Vagina (tissue), 2 donors: Measurements from ENCODE around the gene ASB8. TPM values are rescaled to one million over a fixed set of nuclear protein-coding genes. Genes with fewer than 3 reads are reported as not detected.

Experiments
- DNase-seq, 2 donors: peaks; one replicate each; pipeline ENCODE4 v3.0.0-alpha.2; 2017; ENCODE audit errors: extremely low spot score in 2 of 2
- H3K27ac ChIP-seq: fragments of 200-600 bp; sonication (generic); one replicate; pipeline ENCODE4 v1.5.1; 2019
- H3K27me3 ChIP-seq: fragments of 200-600 bp; sonication (generic); one replicate; pipeline ENCODE4 v1.5.1; 2019
- H3K36me3 ChIP-seq, 2 donors: fragments of 200-600 bp; sonication (generic); one replicate each; pipeline ENCODE4 v1.5.1; 2017 to 2019
- H3K4me1 ChIP-seq: fragments of 200-600 bp; sonication (generic); one replicate; pipeline ENCODE4 v1.5.1; 2019
- H3K4me3 ChIP-seq, 2 donors: fragments of 200-600 bp; sonication (generic); 1 replicate in 1 of 2; 2 replicates in 1 of 2; pipeline ENCODE4 v1.5.1; 2016 to 2019
- H3K9me3 ChIP-seq: fragments of 200-600 bp; sonication (generic); one replicate; pipeline ENCODE4 v1.5.1; 2019
- CTCF ChIP-seq, 3 experiments: fragments of 450-650 bp in 2 of 3; fragments of 200-600 bp in 1 of 3; sonication (generic) in 1 of 3; IDR thresholded peaks; one replicate each; pipeline ENCODE4 v1.5.1; 2017 to 2019; ENCODE audit warnings: antibody characterized with exemption in 3 of 3, mild to moderate bottlenecking in 2 of 3, moderate library complexity in 2 of 3
- POLR2A ChIP-seq, 2 donors: fragments of 450-650 bp; IDR thresholded peaks; one replicate each; pipeline ENCODE4 v1.6.1; 2017; ENCODE audit warnings: antibody characterized with exemption in 2 of 2, mild to moderate bottlenecking in 2 of 2, moderate library complexity in 2 of 2
- POLR2AphosphoS5 ChIP-seq, 2 donors: sonication (generic); formaldehyde crosslinking; IDR thresholded peaks; one replicate each; pipeline ENCODE4 v1.9.0; 2017; ENCODE audit warnings: antibody characterized with exemption in 2 of 2, mild to moderate bottlenecking in 2 of 2, low read depth in 1 of 2; ENCODE audit not compliant: insufficient read depth in 1 of 2
- intact Hi-C: fragments of 100-400 bp; cut with DNase I; formaldehyde crosslinking; loops from one replicate; pipeline ENCODE4 v1.15.1; 2023
- total RNA-seq: library from RNA; depleted of rRNA; stranded (reverse); fragments of >200 nt; gene quantifications from one replicate; pipeline ENCODE4 v1.2.3, GENCODE V29; 2016

Gene ASB8
- total RNA-seq, 1 donor from 2014 or later = 16.9 TPM

GRCh38 chr12:48183091-48183875 lies 26.0 kb upstream of the ASB8 start, which contains the start of gene CCDC184:
Gene CCDC184 (plus strand): TSS chr12:48183644. CDS start chr12:48184123, 479 bp downstream.
- Histone ChIP-seq H3K27me3 (no peaks in the 10 kb centered on the region), H3K36me3 (no peaks in the 10 kb centered on the region), H3K9me3 (no peaks in the 10 kb centered on the region), H3K4me1 (peaks cover 16% of the 10 kb centered on the region), H3K27ac (no peak within 1 kb of the TSS), H3K4me3 (peak within 1 kb of the TSS; percentile 50 to 55)
- TF ChIP-seq POLR2A (IDR thresholded peaks at IDR 0.05) = no peak
- peak in 1 of 2 donors; percentile 65 for TF ChIP-seq POLR2AphosphoS5 (IDR thresholded peaks at IDR 0.05; ENCODE audit: insufficient read depth in 1 of 2, low read depth in 1 of 2)
- intact Hi-C loops = no loop called here
- DNase-seq = no peak

GRCh38 chr12:48182631-48183030 lies 25.3 kb upstream of the ASB8 start:
- intact Hi-C loops = no loop called here
- no peak overlapping the region for H3K27ac ChIP-seq
- TF ChIP-seq CTCF (IDR thresholded peaks at IDR 0.05) (no peak), POLR2A (IDR thresholded peaks at IDR 0.05) (no peak), POLR2AphosphoS5 (IDR thresholded peaks at IDR 0.05; ENCODE audit: insufficient read depth in 1 of 2, low read depth in 1 of 2) (no peak)
- H3K4me3 ChIP-seq = peak overlapping the region; percentile 50 to 55
- H3K4me1 ChIP-seq = peaks cover 16% of the 10 kb centered on the region
- DNase-seq = no peak
- H3K27me3 ChIP-seq = no peaks in the 10 kb centered on the region
- no peaks in the 10 kb centered on the region for H3K9me3 ChIP-seq
- no peaks in the 10 kb centered on the region for H3K36me3 ChIP-seq

GRCh38 chr12:48180857-48181495 lies 23.7 kb upstream of the ASB8 start:
- DNase-seq = no peak
- Histone ChIP-seq H3K4me3 (no peak overlapping the region), H3K27me3 (no peaks in the 10 kb centered on the region), H3K9me3 (no peaks in the 10 kb centered on the region), H3K4me1 (peaks cover 16% of the 10 kb centered on the region), H3K27ac (no peak overlapping the region), H3K36me3 (no peaks in the 10 kb centered on the region)
- intact Hi-C loops = no loop called here
- TF ChIP-seq CTCF (IDR thresholded peaks at IDR 0.05) (no peak), POLR2A (IDR thresholded peaks at IDR 0.05) (no peak), POLR2AphosphoS5 (IDR thresholded peaks at IDR 0.05; ENCODE audit: insufficient read depth in 1 of 2, low read depth in 1 of 2) (no peak)

GRCh38 chr12:48180424-48180823 lies 23.1 kb upstream of the ASB8 start:
- no peaks in the 10 kb centered on the region for H3K36me3 ChIP-seq
- no peaks in the 10 kb centered on the region for H3K27me3 ChIP-seq
- H3K27ac ChIP-seq = no peak overlapping the region
- intact Hi-C loops = no loop called here
- DNase-seq = no peak
- no peak overlapping the region for H3K4me3 ChIP-seq
- TF ChIP-seq POLR2AphosphoS5 (IDR thresholded peaks at IDR 0.05; ENCODE audit: insufficient read depth in 1 of 2, low read depth in 1 of 2) (no peak), POLR2A (IDR thresholded peaks at IDR 0.05) (no peak), CTCF (IDR thresholded peaks at IDR 0.05) (no peak)
- H3K9me3 ChIP-seq = no peaks in the 10 kb centered on the region
- H3K4me1 ChIP-seq = peaks cover 16% of the 10 kb centered on the region

- H3K4me1 ChIP-seq = peaks cover 13% of the 10 kb centered on the region
- intact Hi-C loops = no loop called here
- H3K9me3 ChIP-seq = no peaks in the 10 kb centered on the region
- H3K27me3 ChIP-seq = no peaks in the 10 kb centered on the region
- no peak overlapping the region for H3K4me3 ChIP-seq
- no peak for DNase-seq
- no peak overlapping the region for H3K27ac ChIP-seq
- TF ChIP-seq POLR2AphosphoS5 (IDR thresholded peaks at IDR 0.05; ENCODE audit: insufficient read depth in 1 of 2, low read depth in 1 of 2) (no peak), CTCF (IDR thresholded peaks at IDR 0.05) (no peak), POLR2A (IDR thresholded peaks at IDR 0.05) (no peak)
- H3K36me3 ChIP-seq = no peaks in the 10 kb centered on the region
These were observed 22.2 kb upstream of the ASB8 start for GRCh38 chr12:48179466-48179865.
